Neural progenitor cell (in vitro differentiated cells): ENCODE measurements around the gene RAI1. TPM values are rescaled to one million over a fixed set of nuclear protein-coding genes. Genes with fewer than 3 reads are reported as not detected.

Source experiments
- DNase-seq: peaks from one replicate; pipeline ENCODE4 v3.0.0-alpha.2; 2016; ENCODE audit warnings: low spot score
- H2AFZ ChIP-seq: fragments of 200-600 bp; sonication (generic); replicated peaks from 2 replicates; pipeline ENCODE4 v1.6.1; 2016; ENCODE audit warnings: antibody characterized with exemption
- H3F3A ChIP-seq: fragments of 200-600 bp; sonication (generic); 2 replicates; pipeline ENCODE4 v1.6.1; 2016; ENCODE audit warnings: antibody characterized with exemption, low read depth
- H3K27ac ChIP-seq: fragments of 200-600 bp; sonication (generic); 2 replicates; pipeline ENCODE4 v1.5.1; 2016; ENCODE audit warnings: mild to moderate bottlenecking
- H3K27me3 ChIP-seq: fragments of 200-600 bp; sonication (generic); 2 replicates; pipeline ENCODE4 v1.6.1; 2016; ENCODE audit warnings: mild to moderate bottlenecking, moderate library complexity
- H3K36me3 ChIP-seq: fragments of 200-600 bp; sonication (generic); 2 replicates; pipeline ENCODE4 v1.5.1; 2016
- H3K4me1 ChIP-seq: fragments of 200-600 bp; sonication (generic); 2 replicates; pipeline ENCODE4 v1.6.1; 2016; ENCODE audit warnings: mixed run types
- H3K4me2 ChIP-seq: fragments of 200-600 bp; sonication (generic); 2 replicates; pipeline ENCODE4 v1.6.1; 2016
- H3K4me3 ChIP-seq: fragments of 200-600 bp; sonication (generic); 2 replicates; pipeline ENCODE4 v1.5.1; 2016
- H3K79me2 ChIP-seq: fragments of 200-600 bp; sonication (generic); 2 replicates; pipeline ENCODE4 v1.6.1; 2016; ENCODE audit warnings: low read depth
- H3K9ac ChIP-seq: fragments of 200-600 bp; sonication (generic); 2 replicates; pipeline ENCODE4 v1.6.1; 2016
- H3K9me3 ChIP-seq: fragments of 200-600 bp; sonication (generic); 2 replicates; pipeline ENCODE4 v1.5.1; 2016; ENCODE audit warnings: low read depth
- H4K20me1 ChIP-seq: fragments of 200-600 bp; sonication (generic); 2 replicates; pipeline ENCODE4 v1.6.1; 2016; ENCODE audit warnings: low read depth
- H3K27ac Mint-ChIP-seq: 3 replicates; pipeline ENCODE4 v1.8.0; 2021; ENCODE audit warnings: mixed read lengths
- H3K27me3 Mint-ChIP-seq: 2 replicates; pipeline ENCODE4 v1.8.0; 2022; ENCODE audit warnings: low read depth, mild to moderate bottlenecking, inconsistent platforms, moderate library complexity, mixed read lengths; ENCODE audit not compliant: insufficient read depth
- H3K36me3 Mint-ChIP-seq: 3 replicates; pipeline ENCODE4 v1.8.0; 2021; ENCODE audit warnings: mixed read lengths
- H3K4me1 Mint-ChIP-seq: 3 replicates; pipeline ENCODE4 v1.8.0; 2021; ENCODE audit warnings: mixed read lengths
- H3K4me3 Mint-ChIP-seq: 3 replicates; pipeline ENCODE4 v1.8.0; 2021; ENCODE audit warnings: mild to moderate bottlenecking, moderate library complexity, mixed read lengths
- H3K9me3 Mint-ChIP-seq: 3 replicates; pipeline ENCODE4 v1.8.0; 2020; ENCODE audit warnings: mixed read lengths
- EZH2 ChIP-seq: fragments of 200-600 bp; sonication (generic); IDR thresholded peaks from 2 replicates; pipeline ENCODE4 v1.6.1; 2017; ENCODE audit warnings: antibody characterized with exemption, mild to moderate bottlenecking, moderate library complexity
- EZH2phosphoT487 ChIP-seq: fragments of 200-600 bp; sonication (generic); IDR thresholded peaks from 2 replicates; pipeline ENCODE4 v1.6.1; 2017; ENCODE audit warnings: antibody characterized with exemption
- total RNA-seq: library from RNA; depleted of rRNA; stranded (reverse); fragments of >200 nt; gene quantifications from 2 replicates; pipeline ENCODE4 v1.2.3, GENCODE V29; 2015; ENCODE audit warnings: low replicate concordance
- TF ChIP-seq, protein P1 (sequence below): fragments of 200-600 bp; sonication (generic); IDR thresholded peaks from 2 replicates; pipeline ENCODE4 v1.5.1; 2017; ENCODE audit warnings: antibody characterized with exemption, mild to moderate bottlenecking

Gene RAI1
- total RNA-seq, 1 donor from 2014 or later, result 27.4 TPM

DNA sequence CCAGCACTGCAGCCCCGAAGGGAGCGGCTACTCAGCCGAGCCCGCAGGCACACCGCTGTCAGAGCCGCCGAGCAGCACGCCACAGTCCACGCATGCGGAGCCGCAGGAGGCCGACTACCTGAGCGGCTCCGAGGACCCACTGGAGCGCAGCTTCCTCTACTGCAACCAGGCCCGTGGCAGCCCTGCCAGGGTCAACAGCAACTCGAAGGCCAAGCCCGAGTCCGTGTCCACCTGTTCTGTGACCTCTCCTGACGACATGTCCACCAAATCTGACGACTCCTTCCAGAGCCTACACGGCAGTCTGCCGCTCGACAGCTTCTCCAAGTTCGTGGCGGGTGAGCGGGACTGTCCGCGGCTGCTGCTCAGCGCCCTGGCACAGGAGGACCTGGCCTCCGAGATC is 113.1 kb downstream of the RAI1 start:
- Histone ChIP-seq H3K36me3 (no peaks in the 10 kb centered on the region), H2AFZ (no peak overlapping the region), H3K4me3 (no peak overlapping the region), H3K4me2 (no peak overlapping the region), H3K79me2 (no peaks in the 10 kb centered on the region), H3K9ac (no peak overlapping the region), H3K27ac (no peak overlapping the region), H3K27me3 (peaks cover 6% of the 10 kb centered on the region), H3K9me3 (no peaks in the 10 kb centered on the region), H3K4me1 (peaks cover 43% of the 10 kb centered on the region), H3F3A (peaks cover 17% of the 10 kb centered on the region), H4K20me1 (peaks cover 94% of the 10 kb centered on the region)
- no peaks in the 10 kb centered on the region for H3K9me3 Mint-ChIP-seq
- TF ChIP-seq EZH2, result no peak
- TF ChIP-seq, protein P1, sequence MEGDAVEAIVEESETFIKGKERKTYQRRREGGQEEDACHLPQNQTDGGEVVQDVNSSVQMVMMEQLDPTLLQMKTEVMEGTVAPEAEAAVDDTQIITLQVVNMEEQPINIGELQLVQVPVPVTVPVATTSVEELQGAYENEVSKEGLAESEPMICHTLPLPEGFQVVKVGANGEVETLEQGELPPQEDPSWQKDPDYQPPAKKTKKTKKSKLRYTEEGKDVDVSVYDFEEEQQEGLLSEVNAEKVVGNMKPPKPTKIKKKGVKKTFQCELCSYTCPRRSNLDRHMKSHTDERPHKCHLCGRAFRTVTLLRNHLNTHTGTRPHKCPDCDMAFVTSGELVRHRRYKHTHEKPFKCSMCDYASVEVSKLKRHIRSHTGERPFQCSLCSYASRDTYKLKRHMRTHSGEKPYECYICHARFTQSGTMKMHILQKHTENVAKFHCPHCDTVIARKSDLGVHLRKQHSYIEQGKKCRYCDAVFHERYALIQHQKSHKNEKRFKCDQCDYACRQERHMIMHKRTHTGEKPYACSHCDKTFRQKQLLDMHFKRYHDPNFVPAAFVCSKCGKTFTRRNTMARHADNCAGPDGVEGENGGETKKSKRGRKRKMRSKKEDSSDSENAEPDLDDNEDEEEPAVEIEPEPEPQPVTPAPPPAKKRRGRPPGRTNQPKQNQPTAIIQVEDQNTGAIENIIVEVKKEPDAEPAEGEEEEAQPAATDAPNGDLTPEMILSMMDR, result no peak
- TF ChIP-seq EZH2phosphoT487, result no peak
- DNase-seq, result no peak
- peaks cover 45% of the 10 kb centered on the region for H3K4me1 Mint-ChIP-seq
- H3K27me3 Mint-ChIP-seq, result peaks cover 8% of the 10 kb centered on the region
- no peak overlapping the region for H3K4me3 Mint-ChIP-seq
- H3K27ac Mint-ChIP-seq, result no peak overlapping the region
- peaks cover 7% of the 10 kb centered on the region for H3K36me3 Mint-ChIP-seq

DNA sequence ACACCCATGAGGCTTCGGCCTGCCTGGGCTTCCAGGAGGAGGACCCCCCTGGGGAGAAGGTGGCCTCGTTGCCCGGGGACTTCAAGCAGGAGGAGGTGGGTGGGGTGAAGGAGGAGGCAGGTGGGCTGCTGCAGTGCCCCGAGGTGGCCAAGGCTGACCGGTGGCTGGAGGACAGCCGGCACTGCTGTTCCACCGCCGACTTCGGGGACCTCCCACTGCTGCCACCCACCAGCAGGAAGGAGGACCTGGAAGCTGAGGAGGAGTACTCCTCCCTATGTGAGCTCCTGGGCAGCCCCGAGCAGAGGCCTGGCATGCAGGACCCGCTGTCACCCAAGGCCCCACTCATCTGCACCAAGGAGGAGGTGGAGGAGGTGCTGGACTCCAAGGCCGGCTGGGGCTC is 114.0 kb downstream of the RAI1 start:
- Histone ChIP-seq H3K4me2 (no peak overlapping the region), H2AFZ (no peak overlapping the region), H3K36me3 (no peaks in the 10 kb centered on the region), H4K20me1 (peaks cover 94% of the 10 kb centered on the region), H3K9me3 (no peaks in the 10 kb centered on the region), H3K27me3 (peaks cover 6% of the 10 kb centered on the region), H3K4me1 (peaks cover 39% of the 10 kb centered on the region), H3F3A (peaks cover 17% of the 10 kb centered on the region), H3K4me3 (no peak overlapping the region), H3K79me2 (no peaks in the 10 kb centered on the region), H3K9ac (no peak overlapping the region), H3K27ac (no peak overlapping the region)
- TF ChIP-seq EZH2phosphoT487 (no peak), EZH2 (no peak)
- TF ChIP-seq, protein P1, result no peak
- H3K27me3 Mint-ChIP-seq, result peaks cover 9% of the 10 kb centered on the region
- H3K4me1 Mint-ChIP-seq, result peaks cover 43% of the 10 kb centered on the region
- no peak overlapping the region for H3K4me3 Mint-ChIP-seq
- H3K9me3 Mint-ChIP-seq, result no peaks in the 10 kb centered on the region
- peaks cover 7% of the 10 kb centered on the region for H3K36me3 Mint-ChIP-seq
- no peak for DNase-seq
- H3K27ac Mint-ChIP-seq, result no peak overlapping the region

DNA sequence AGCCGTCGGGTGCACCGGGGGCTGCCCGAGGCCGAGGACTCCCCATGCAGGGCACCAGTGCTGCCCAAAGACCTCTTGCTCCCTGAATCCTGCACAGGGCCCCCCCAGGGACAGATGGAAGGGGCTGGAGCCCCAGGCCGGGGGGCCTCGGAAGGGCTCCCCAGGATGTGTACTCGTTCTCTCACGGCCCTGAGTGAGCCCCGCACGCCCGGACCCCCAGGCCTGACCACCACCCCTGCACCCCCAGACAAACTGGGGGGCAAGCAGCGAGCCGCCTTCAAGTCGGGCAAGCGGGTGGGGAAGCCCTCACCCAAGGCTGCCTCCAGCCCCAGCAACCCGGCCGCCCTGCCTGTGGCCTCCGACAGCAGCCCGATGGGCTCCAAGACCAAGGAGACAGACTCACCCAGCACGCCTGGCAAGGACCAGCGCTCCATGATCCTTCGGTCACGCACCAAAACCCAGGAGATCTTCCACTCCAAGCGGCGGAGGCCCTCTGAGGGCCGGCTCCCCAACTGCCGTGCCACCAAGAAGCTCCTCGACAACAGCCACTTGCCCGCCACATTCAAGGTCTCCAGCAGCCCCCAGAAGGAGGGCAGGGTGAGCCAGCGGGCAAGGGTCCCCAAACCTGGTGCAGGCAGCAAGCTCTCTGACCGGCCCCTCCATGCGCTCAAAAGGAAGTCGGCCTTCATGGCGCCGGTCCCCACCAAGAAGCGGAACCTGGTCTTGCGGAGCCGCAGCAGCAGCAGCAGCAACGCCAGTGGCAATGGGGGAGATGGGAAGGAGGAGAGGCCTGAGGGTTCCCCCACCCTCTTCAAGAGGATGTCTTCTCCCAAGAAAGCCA is 114.9 kb downstream of the RAI1 start:
- Histone ChIP-seq H3K27ac (no peak overlapping the region), H3K27me3 (peaks cover 6% of the 10 kb centered on the region), H3K9ac (no peak overlapping the region), H3F3A (peaks cover 17% of the 10 kb centered on the region), H2AFZ (no peak overlapping the region), H3K36me3 (no peaks in the 10 kb centered on the region), H3K4me3 (no peak overlapping the region), H3K4me1 (peaks cover 30% of the 10 kb centered on the region), H3K9me3 (no peaks in the 10 kb centered on the region), H3K4me2 (no peak overlapping the region), H3K79me2 (no peaks in the 10 kb centered on the region), H4K20me1 (peaks cover 94% of the 10 kb centered on the region)
- no peak for DNase-seq
- Mint-ChIP-seq H3K27me3 (peaks cover 9% of the 10 kb centered on the region), H3K4me1 (peaks cover 38% of the 10 kb centered on the region), H3K27ac (no peak overlapping the region), H3K4me3 (no peak overlapping the region), H3K9me3 (no peaks in the 10 kb centered on the region), H3K36me3 (peaks cover 7% of the 10 kb centered on the region)
- TF ChIP-seq, protein P1, result no peak
- TF ChIP-seq EZH2, result no peak
- TF ChIP-seq EZH2phosphoT487, result no peak
